HepG2 (cell line): ENCODE data around the gene NLGN4X. TPM values are rescaled to one million over a fixed set of nuclear protein-coding genes. Genes with fewer than 3 reads are reported as not detected.

Experiments
- ATAC-seq: fragments of 200-7000 bp; cut with Tn5 transposase; 3 replicates; pipeline ENCODE4 v1.9.1; 2020; ENCODE audit warnings: mild to moderate bottlenecking, moderate library complexity
- BruUV-seq: library from RNA; stranded (reverse); fragments of 400-500 nt; replicated peaks from 2 replicates; lab custom pipeline; 2021; lab: Mats Ljungman, UMichigan
- CTCF ChIA-PET: fragments of 300-600 bp; formaldehyde crosslinking; extraction: SDS; loops from one replicate; lab custom pipeline; 2021; ENCODE audit warnings: low total read pairs, inconsistent platforms, low intra/inter-chr PET ratio; lab: Yijun Ruan, JAX
- POLR2A ChIA-PET: fragments of 350-600 bp; sonication (Branson Sonifier 250); formaldehyde crosslinking; loops from one replicate; lab custom pipeline; 2020; ENCODE audit warnings: antibody characterized with exemption, inconsistent platforms; lab: Yijun Ruan, JAX
- DNase-seq: peaks from one replicate; pipeline ENCODE4 v3.0.0-alpha.2; 2015; ENCODE audit warnings: low spot score
- FAIRE-seq: peaks from 3 replicates; lab custom pipeline; 2011; peaks lifted over from hg19 to GRCh38; lab: Jason Lieb, UNC
- H2AFZ ChIP-seq: one replicate; pipeline ENCODE4 v1.6.1; 2011; ENCODE audit warnings: low read length, inconsistent platforms
- H3K27ac ChIP-seq: fragments of 300-600 bp; 3 replicates; pipeline ENCODE4 v1.8.0; 2011; ENCODE audit warnings: mixed run types, mild to moderate bottlenecking, mixed read lengths, low read length, inconsistent platforms; ENCODE audit not compliant: insufficient read depth; ENCODE audit errors: extremely low read length
- H3K27me3 ChIP-seq, 2 experiments: fragments of 200-600 bp in 1 of 2; 2 replicates in 1 of 2; 3 replicates in 1 of 2; pipeline versions ENCODE4 v1.6.0 to v1.8.0; 2011; ENCODE audit warnings: low read length in 2 of 2, mild to moderate bottlenecking in 2 of 2, moderate library complexity in 2 of 2, inconsistent platforms in 1 of 2; ENCODE audit not compliant: insufficient read depth in 2 of 2, control insufficient read depth in 1 of 2
- H3K36me3 ChIP-seq, 2 experiments: fragments of 200-600 bp in 1 of 2; replicated peaks in 1 of 2; 2 replicates in 1 of 2; 3 replicates in 1 of 2; pipeline versions ENCODE4 v1.5.1 to v1.8.0; 2011; ENCODE audit warnings: low read length in 2 of 2, inconsistent platforms in 1 of 2; ENCODE audit not compliant: insufficient read depth in 2 of 2, control insufficient read depth in 1 of 2
- H3K4me1 ChIP-seq: 2 replicates; pipeline ENCODE4 v1.5.1; 2012; ENCODE audit warnings: low read length, inconsistent platforms; ENCODE audit not compliant: insufficient read depth
- H3K4me2 ChIP-seq: 2 replicates; pipeline ENCODE4 v1.6.0; 2011; ENCODE audit warnings: low read depth, low read length, inconsistent platforms
- H3K4me3 ChIP-seq, 3 experiments: fragments of 200-600 bp in 1 of 3; sonication (generic), shearing (Covaris generic) in 1 of 3; replicated peaks in 1 of 3; 2 replicates each; pipeline ENCODE4 v1.5.1; 2011 to 2016; ENCODE audit warnings: low read length in 3 of 3, inconsistent platforms in 2 of 3, low read depth in 2 of 3, mild to moderate bottlenecking in 2 of 3, control low read depth in 1 of 3, mixed read lengths in 1 of 3; ENCODE audit not compliant: insufficient read depth in 1 of 3
- H3K79me2 ChIP-seq: one replicate; pipeline ENCODE4 v1.6.1; 2011; ENCODE audit warnings: low read length, inconsistent platforms; ENCODE audit not compliant: insufficient read depth
- H3K9ac ChIP-seq: 2 replicates; pipeline ENCODE4 v1.6.0; 2011; ENCODE audit warnings: mild to moderate bottlenecking, low read depth, low read length, inconsistent platforms; ENCODE audit not compliant: insufficient read depth
- H3K9me3 ChIP-seq: 2 replicates; pipeline ENCODE4 v1.5.1; 2012; ENCODE audit warnings: mild to moderate bottlenecking, low read length
- H4K20me1 ChIP-seq: 2 replicates; pipeline ENCODE4 v1.6.0; 2011; ENCODE audit warnings: inconsistent platforms, mild to moderate bottlenecking, low read length, moderate library complexity; ENCODE audit not compliant: insufficient read depth
- ATF3 ChIP-seq: sonication (generic); formaldehyde crosslinking; IDR thresholded peaks from 2 replicates; pipeline ENCODE4 v1.4.0; 2020; ENCODE audit warnings: missing genetic modification reagents
- KLF11 ChIP-seq: IDR thresholded peaks from 2 replicates; pipeline ENCODE4 v1.6.1; 2016; ENCODE audit warnings: missing compliant biosample characterization
- NFKB2 ChIP-seq: sonication (generic); formaldehyde crosslinking; IDR thresholded peaks from 2 replicates; pipeline ENCODE4 v1.4.0; 2020; ENCODE audit warnings: missing genetic modification reagents, borderline replicate concordance
- RERE ChIP-seq: IDR thresholded peaks from 2 replicates; pipeline ENCODE4 v1.6.1; 2016; ENCODE audit warnings: low read depth, missing genetic modification reagents, missing compliant biosample characterization
- SIX1 ChIP-seq: sonication (generic); formaldehyde crosslinking; IDR thresholded peaks from 2 replicates; pipeline ENCODE4 v1.4.0; 2020; ENCODE audit warnings: missing genetic modification reagents, borderline replicate concordance
- ZBTB3 ChIP-seq: sonication (generic); formaldehyde crosslinking; IDR thresholded peaks from 2 replicates; pipeline ENCODE4 v1.4.0; 2020; ENCODE audit warnings: low read depth, mild to moderate bottlenecking, moderate library complexity, missing genetic modification reagents, borderline replicate concordance
- ZBTB43 ChIP-seq: sonication (generic); formaldehyde crosslinking; conservative IDR thresholded peaks from 2 replicates; pipeline ENCODE4 v1.4.0; 2020; ENCODE audit warnings: missing genetic modification reagents
- ZFP41 ChIP-seq: sonication (generic); formaldehyde crosslinking; IDR thresholded peaks from 2 replicates; pipeline ENCODE4 v1.4.0; 2020; ENCODE audit warnings: mild to moderate bottlenecking, missing genetic modification reagents, borderline replicate concordance
- ZFP62 ChIP-seq: sonication (generic); formaldehyde crosslinking; IDR thresholded peaks from 2 replicates; pipeline ENCODE4 v1.4.0; 2020; ENCODE audit warnings: missing genetic modification reagents
- ZNF24 ChIP-seq: fragments of 450-650 bp; IDR thresholded peaks from 2 replicates; pipeline ENCODE4 v1.6.1; 2017; ENCODE audit warnings: antibody characterized with exemption, mild to moderate bottlenecking
- ZNF720 ChIP-seq: sonication (generic); formaldehyde crosslinking; IDR thresholded peaks from 2 replicates; pipeline ENCODE4 v1.4.0; 2020; ENCODE audit warnings: missing genetic modification reagents
- ZNF883 ChIP-seq: sonication (generic); formaldehyde crosslinking; IDR thresholded peaks from 2 replicates; pipeline ENCODE4 v1.5.1; 2020; ENCODE audit warnings: mild to moderate bottlenecking, missing genetic modification reagents; ENCODE audit errors: not compliant biosample characterization
- WGBS: methylation state at CpG from one replicate; pipeline ENCODE4 v1.1.6; 2017; ENCODE audit warnings: low lambda C conversion rate; 5-methylcytosine and 5-hydroxymethylcytosine counted together
- in situ Hi-C: cut with HindIII; loops from 2 replicates; pipeline ENCODE4 v1.10.0; 2017; ENCODE audit warnings: low pct_unique_long_range_greater_than_20kb; ENCODE audit not compliant: extremely low pct_ligation_motif_present
- intact Hi-C: fragments of 100-400 bp; cut with micrococcal nuclease; formaldehyde crosslinking; loops from one replicate; pipeline ENCODE4 v1.10.0; 2022; ENCODE audit not compliant: unreplicated experiment
- polyA plus RNA-seq, 8 experiments: library from polyadenylated mRNA; depleted of rRNA in 3 of 8; stranded (reverse) in 7 of 8; unstranded in 1 of 8; fragments of >200 nt; fragmentation: Illumina TruSeq in 4 of 8; extraction: Trizol in 4 of 8; gene quantifications; 2 replicates each; pipeline versions ENCODE4 v1.2.1 to v1.2.3, GENCODE V29; 2011 to 2016; ENCODE audit warnings: low read depth in 4 of 8, missing spikeins in 1 of 8, mixed read lengths in 1 of 8; ENCODE audit not compliant: insufficient read depth in 1 of 8
- total RNA-seq, 5 experiments: library from RNA; depleted of rRNA; stranded (reverse); fragments of >200 nt; fragmentation: Illumina TruSeq; extraction: Trizol; gene quantifications; 2 replicates each; pipeline ENCODE4 v1.2.3, GENCODE V29; 2016; ENCODE audit warnings: low read depth in 1 of 5
- TF ChIP-seq, protein P1 (sequence below): sonication (generic); formaldehyde crosslinking; IDR thresholded peaks from 2 replicates; pipeline ENCODE4 v1.4.0; 2020; ENCODE audit warnings: missing genetic modification reagents

The NLGN4X gene
- total and polyA plus RNA-seq, 2 of the 13 experiments (the other 11 are each of a cell fraction or from before 2014, with no cell fraction given) = not detected

DNA sequence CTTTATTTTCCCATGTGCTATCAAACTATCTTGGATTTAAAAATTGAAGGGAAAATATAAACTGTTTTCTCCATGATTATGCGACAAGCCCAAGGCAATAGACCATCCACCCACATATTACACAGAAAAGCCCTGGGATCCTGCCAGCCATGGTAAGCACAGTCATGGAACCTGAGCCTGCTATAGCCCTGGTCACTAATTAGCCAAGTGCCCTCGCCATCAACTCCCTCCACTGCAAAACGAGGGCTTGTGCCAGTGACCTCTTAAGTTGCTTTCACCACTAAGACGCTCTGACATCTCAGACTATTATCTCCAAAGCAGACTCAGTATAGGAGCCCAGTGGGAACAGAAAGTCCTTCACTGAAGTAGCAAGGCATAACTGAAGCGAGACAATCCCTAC, 69.2 kb downstream of the NLGN4X start:
- WGBS = 0% methylated on average over 2 of the region's 5 CpGs
- Histone ChIP-seq H3K36me3 (no peaks in the 10 kb centered on the region), H3K9me3 (no peaks in the 10 kb centered on the region), H3K4me2 (no peak overlapping the region), H3K27ac (no peak overlapping the region), H2AFZ (no peak overlapping the region), H3K79me2 (no peaks in the 10 kb centered on the region), H3K9ac (no peak overlapping the region), H3K4me1 (no peaks in the 10 kb centered on the region), H3K27me3 (no peaks in the 10 kb centered on the region), H3K4me3 (no peak overlapping the region), H4K20me1 (no peaks in the 10 kb centered on the region)
- intact Hi-C loops = no loop called here
- ATAC-seq (no peak), FAIRE-seq (no peak), DNase-seq (no peak)
- in situ Hi-C loops = no loop called here
- TF ChIP-seq NFKB2 (CRISPR knock-in tag) = no peak
- no peak for TF ChIP-seq ZNF24
- no peak for TF ChIP-seq ATF3 (CRISPR knock-in tag)
- TF ChIP-seq ZFP41 (CRISPR knock-in tag) = no peak
- TF ChIP-seq, protein P1, sequence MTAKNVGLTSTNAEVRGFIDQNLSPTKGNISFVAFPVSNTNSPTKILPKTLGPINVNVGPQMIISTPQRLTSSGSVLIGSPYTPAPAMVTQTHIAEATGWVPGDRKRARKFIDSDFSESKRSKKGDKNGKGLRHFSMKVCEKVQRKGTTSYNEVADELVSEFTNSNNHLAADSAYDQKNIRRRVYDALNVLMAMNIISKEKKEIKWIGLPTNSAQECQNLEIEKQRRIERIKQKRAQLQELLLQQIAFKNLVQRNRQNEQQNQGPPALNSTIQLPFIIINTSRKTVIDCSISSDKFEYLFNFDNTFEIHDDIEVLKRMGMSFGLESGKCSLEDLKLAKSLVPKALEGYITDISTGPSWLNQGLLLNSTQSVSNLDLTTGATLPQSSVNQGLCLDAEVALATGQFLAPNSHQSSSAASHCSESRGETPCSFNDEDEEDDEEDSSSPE = no peak
- TF ChIP-seq KLF11 (CRISPR knock-in tag) = no peak
- TF ChIP-seq RERE (CRISPR knock-in tag) = no peak
- TF ChIP-seq ZFP62 (CRISPR knock-in tag) = no peak
- no peak for TF ChIP-seq ZBTB3 (CRISPR knock-in tag)
- TF ChIP-seq ZNF883 (CRISPR knock-in tag) = no peak
- TF ChIP-seq SIX1 (CRISPR knock-in tag) = no peak
- TF ChIP-seq ZBTB43 (CRISPR knock-in tag) = no peak
- no peak for TF ChIP-seq ZNF720 (CRISPR knock-in tag)
- POLR2A ChIA-PET = no interaction called here
- BruUV-seq = no TSS peak
- CTCF ChIA-PET = no interaction called here
